ENCODE results near the gene EIF1AD.
"Not testable (repeated sequence)": the region's sequence is repeated elsewhere in the genome, so short reads cannot be mapped to it uniquely, and the experiment has no call there.

Gene EIF1AD

DNA sequence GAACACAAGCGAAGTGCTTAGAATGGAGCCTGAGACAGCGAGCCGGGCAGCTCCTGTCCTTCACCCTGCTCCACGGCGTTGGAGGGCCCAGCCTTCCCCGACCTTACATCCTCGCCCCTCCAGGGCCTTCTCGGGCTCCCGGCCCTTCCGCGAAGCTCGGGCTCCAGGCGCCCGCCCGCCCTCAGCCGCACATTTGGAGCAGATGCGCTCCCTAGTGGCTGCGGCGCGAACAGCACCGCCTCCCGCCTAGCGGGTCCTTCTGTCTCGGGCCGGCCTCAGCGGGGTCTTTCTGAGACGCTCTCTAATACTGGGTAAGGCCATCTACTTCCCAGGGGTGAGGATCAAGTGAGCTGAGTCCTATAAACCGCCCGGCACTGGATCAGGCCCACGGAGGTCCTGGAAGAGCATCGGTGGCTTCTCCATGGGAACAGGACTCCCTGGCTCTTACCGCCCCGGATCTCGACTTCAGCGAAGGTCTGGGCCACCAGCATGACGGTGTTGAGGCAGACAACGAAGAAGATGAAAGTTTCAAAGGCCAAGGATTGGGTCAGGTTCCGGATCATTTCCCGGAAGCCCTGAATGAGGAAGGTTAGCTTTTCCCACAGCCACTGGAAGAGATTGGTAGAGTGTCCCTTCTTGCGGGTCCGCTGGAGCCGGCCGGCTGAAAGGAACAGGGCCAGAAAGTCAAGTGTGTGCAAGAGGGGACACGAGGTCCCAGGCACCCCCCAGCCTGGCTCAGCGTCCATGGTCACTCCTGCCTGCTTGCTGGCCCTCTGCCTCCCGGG lies 20.6 kb upstream of the EIF1AD start:
- peak; percentile 95 for DNase-seq (ENCODE audit: low spot score)

- DNase-seq (ENCODE audit: low spot score): no peak
These were observed 18.8 kb upstream of the EIF1AD start for GRCh38 chr11:66020618-66021357.

DNA sequence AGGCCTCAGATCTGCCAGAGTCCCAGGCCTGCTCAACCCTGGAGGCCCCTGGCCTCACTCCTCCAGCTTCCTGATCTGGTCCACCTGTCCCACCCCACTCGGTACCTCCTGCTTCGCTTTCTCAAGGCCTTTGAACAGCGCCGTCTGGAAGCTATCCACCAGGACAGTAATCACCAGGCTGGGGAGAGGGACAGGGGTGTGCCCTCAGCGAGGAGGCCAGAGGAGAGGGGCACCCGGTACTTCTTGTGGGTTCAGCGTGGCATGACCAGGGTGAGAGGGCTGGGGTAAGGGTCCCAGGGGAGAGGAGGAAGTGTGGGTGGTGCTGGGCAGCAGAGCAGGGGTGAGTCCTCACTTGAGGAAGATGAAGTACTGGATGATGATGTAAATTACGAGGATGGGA lies 18.3 kb upstream of the EIF1AD start:
- DNase-seq (ENCODE audit: low spot score): no peak

GRCh38 chr11:66017321-66017720 lies 15.4 kb upstream of the EIF1AD start:
- DNase-seq (ENCODE audit: low spot score): no peak

GRCh38 chr11:66016793-66017177 lies 14.8 kb upstream of the EIF1AD start:
- no peak for DNase-seq (ENCODE audit: low spot score)

DNA sequence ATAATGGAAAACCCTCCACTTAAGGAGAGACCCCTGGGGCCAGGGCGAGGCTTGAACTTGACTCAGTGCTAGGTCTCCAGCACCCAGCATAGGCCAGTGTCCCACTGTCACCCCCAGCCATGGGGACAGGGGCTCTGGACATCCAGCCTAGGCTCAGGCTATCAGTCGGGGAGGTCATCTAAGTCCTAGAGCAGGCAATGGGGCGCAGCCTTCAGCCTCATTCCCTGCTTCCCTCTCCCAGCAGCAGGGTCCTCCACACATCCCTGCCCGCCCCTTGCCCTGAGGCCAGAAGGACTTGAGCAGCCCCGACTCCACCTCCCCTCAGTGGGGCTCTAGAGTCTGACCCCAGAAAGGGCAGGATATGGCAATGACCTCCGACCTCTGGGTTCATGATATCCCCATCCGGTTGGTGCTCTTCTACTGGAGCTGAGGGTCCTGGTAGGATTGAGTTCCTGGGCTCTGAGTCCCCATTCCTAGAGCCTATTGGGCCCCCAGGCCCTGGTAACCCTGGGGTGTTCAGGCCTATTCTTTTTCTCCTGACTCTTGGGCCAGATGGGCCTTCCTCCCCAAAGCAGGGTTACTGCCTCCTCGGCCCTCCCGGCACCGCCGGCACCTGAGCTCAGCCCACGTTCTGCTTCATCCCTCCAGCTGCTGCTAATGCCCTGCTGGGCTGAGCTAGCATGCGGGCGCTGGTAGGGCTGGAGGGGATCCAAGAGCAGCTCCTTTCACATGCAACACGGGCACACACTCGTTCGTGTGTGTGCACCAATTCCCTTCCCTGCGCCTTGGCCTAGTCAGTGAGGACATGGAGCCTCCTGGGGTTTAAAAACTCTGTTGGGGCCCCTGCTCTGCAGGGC lies 14.2 kb upstream of the EIF1AD start:
- no peak for DNase-seq (ENCODE audit: low spot score)

DNA sequence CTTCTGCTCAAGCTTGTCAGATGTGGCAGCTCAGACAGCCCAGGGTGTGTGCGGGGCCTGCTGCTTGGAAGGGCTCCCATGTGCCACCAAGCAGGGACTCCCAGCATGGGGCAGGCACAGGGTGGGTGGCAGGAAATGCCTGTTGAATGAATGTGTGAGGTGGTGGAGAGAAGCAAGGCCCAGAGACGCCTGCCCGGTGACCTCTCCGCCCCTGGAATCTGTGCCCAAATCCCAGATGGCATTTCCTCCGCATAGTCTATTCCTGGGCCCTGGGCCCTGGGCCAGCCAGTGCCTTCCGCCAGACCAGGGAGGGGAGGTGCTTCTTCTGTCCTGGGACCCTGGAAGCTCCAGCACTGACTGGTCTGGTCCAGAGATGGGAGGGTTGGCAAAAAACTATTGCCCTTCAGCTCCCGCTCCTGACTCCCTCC lies 13.5 kb upstream of the EIF1AD start:
- DNase-seq (ENCODE audit: low spot score): no peak

GRCh38 chr11:66014804-66015453 lies 13.0 kb upstream of the EIF1AD start:
- no peak for DNase-seq (ENCODE audit: low spot score)

- no peak for DNase-seq (ENCODE audit: low spot score)
These were observed 11.8 kb upstream of the EIF1AD start for GRCh38 chr11:66013762-66014100.

- no peak for DNase-seq (ENCODE audit: low spot score)
These were observed 11.2 kb upstream of the EIF1AD start for GRCh38 chr11:66012946-66013761.

DNA sequence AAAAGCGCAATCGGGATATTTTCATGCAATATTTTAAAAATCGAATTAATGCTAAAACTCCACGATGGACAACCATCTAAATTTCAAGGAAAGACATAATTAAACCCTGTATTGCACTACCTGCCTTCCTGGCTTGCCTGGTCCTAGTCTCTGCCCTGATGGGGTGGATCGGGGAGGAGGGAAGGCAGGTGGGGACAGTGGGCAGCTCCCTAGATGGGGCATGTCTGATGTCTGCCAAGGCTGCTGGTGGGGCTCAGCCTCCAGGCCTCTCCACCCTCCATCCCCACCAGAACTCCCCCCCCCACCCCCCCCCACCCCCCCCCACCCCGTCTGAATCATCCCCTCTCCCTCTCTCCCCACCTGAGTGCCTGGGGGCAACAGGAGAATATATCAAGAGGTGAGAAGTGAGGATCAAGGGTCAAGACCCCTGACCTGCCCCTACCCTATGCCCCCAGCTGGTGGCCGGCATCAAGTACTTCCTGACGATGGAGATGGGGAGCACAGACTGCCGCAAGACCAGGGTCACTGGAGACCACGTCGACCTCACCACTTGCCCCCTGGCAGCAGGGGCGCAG lies 10.5 kb upstream of the EIF1AD start:
- no peak for DNase-seq (ENCODE audit: low spot score)

- peak; percentile 28 for DNase-seq (ENCODE audit: low spot score)
These were observed 9.9 kb upstream of the EIF1AD start, which contains the start of gene CST6 for GRCh38 chr11:66011785-66012303. CST6 (plus strand) TSS chr11:66012008; CDS start chr11:66012045, 37 bp downstream.

DNA sequence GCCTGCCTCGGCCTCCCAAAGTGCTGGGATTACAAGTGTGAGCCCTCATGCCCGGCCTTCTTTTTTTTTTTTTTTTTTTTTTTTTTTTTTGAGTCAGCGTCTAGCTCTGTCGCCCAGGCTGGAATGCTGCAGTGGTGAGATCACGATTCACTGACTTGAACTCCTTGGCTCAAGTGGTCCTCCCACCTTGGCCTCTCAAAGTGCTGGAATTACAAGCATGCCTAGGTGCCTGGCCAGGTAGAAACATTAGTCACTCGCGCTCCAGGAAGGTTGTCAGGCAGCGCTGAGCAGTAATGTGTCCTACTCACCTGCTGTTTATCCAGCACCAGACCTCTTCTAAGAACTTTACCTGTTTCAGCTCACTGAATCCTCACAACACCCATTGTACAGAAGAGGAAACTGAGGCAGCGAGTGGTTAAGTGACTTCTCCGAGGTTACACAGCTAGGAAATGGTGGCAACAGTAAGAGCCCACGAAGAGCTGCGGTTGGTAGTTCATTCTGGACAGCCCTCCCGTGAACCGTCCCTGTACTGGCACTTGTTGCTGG lies 9.4 kb upstream of the EIF1AD start:
- no peak for DNase-seq (ENCODE audit: low spot score)

DNA sequence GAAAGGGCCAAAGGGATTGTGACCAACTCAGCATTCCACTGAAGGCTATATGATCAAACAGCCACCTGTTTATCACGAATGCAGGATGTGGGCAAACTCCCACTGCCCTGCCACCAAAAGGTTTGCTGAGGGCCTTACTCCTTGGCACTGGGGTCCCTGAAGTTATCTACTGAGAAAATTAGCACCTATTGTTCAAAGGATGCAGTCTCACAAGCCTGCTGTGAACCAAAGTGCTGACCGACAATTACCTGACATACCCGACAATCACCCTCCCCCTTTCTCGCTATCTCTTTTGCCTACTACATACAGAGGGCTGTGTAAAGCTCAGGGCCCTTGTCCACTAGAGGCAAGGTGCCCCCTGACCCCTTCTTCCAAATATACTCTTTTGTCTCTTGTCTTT lies 8.1 kb upstream of the EIF1AD start:
- DNase-seq (ENCODE audit: low spot score): not testable (repeated sequence)

GRCh38 chr11:66008468-66009101 lies 6.6 kb upstream of the EIF1AD start:
- peak; percentile 53 for DNase-seq (ENCODE audit: low spot score)

DNA sequence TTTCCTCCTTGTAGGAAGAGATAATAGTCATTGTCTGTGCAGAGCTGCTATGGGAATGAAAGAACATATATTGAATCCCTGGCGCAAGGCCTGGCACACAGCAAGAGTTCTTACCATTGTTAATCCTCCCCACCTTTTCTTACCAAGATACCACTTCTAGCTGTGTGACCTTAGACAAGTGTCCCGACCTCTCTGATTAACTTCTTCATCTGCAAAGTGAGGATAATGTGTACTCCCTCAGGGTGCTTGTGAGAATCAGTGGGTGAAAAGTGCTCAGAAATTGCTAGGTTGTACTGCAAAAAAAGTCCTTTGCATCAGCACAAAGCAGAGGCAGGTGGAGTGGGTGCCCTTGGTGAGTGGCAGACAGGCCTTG lies 6.1 kb upstream of the EIF1AD start:
- DNase-seq (ENCODE audit: low spot score): no peak

GRCh38 chr11:66007201-66007634 lies 5.3 kb upstream of the EIF1AD start:
- DNase-seq (ENCODE audit: low spot score): peak; percentile 73

DNA sequence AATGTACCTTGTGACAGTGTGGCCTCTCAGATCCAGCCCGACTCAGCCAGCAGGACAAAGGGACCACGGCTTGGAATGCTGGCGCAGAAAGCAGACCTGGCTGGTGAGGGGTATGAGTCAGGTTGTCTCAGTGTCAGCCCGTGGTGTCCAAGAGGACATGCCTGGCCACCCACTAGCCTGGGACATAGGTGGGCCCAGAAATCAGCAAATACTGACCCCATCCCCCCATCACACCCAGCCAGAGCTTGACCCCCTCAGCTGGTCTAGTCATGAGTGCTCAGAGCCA lies 4.9 kb upstream of the EIF1AD start:
- peak; percentile 24 for DNase-seq (ENCODE audit: low spot score)

GRCh38 chr11:66006134-66006890 lies 4.4 kb upstream of the EIF1AD start:
- DNase-seq (ENCODE audit: low spot score): no peak
